Liver (tissue), 3 donors: ENCODE data around the gene DHX9.

Experiments
- ATF3 ChIP-seq: IDR thresholded peaks from 2 replicates; pipeline ENCODE4 v1.6.1; 2016; ENCODE audit warnings: antibody characterized with exemption
- CTCF ChIP-seq: fragments of 150-350 bp; IDR thresholded peaks from 2 replicates; pipeline ENCODE4 v1.5.1; 2017; ENCODE audit warnings: improper control_type of control experiment, low read depth, low read length; ENCODE audit not compliant: missing input control
- EGR1 ChIP-seq, 2 donors: IDR thresholded peaks; 2 replicates each; pipeline ENCODE4 v1.6.1; 2016 to 2018; ENCODE audit warnings: antibody characterized with exemption in 2 of 2, low read depth in 2 of 2
- GABPA ChIP-seq, 2 donors: IDR thresholded peaks in 1 of 2; conservative IDR thresholded peaks in 1 of 2; 2 replicates each; pipeline ENCODE4 v1.6.1; 2016; ENCODE audit warnings: antibody characterized with exemption in 2 of 2, mild to moderate bottlenecking in 1 of 2, moderate library complexity in 1 of 2
- JUND ChIP-seq, 2 donors: IDR thresholded peaks; 2 replicates each; pipeline ENCODE4 v1.6.1; 2016; ENCODE audit warnings: antibody characterized with exemption in 2 of 2
- MAX ChIP-seq: IDR thresholded peaks from 2 replicates; pipeline ENCODE4 v1.6.1; 2016; ENCODE audit warnings: antibody characterized with exemption
- REST ChIP-seq: IDR thresholded peaks from 2 replicates; pipeline ENCODE4 v1.6.1; 2016; ENCODE audit warnings: antibody characterized with exemption, mild to moderate bottlenecking
- RXRA ChIP-seq, 2 donors: IDR thresholded peaks; 2 replicates each; pipeline ENCODE4 v1.6.1; 2017 to 2018; ENCODE audit warnings: antibody characterized with exemption in 2 of 2, mild to moderate bottlenecking in 1 of 2
- SP1 ChIP-seq: IDR thresholded peaks from 2 replicates; pipeline ENCODE4 v1.6.1; 2018; ENCODE audit warnings: antibody characterized with exemption, mild to moderate bottlenecking
- YY1 ChIP-seq: IDR thresholded peaks from 2 replicates; pipeline ENCODE4 v1.6.1; 2016; ENCODE audit warnings: antibody characterized with exemption, mild to moderate bottlenecking
- donor health status: healthy.
- donor health status: healthy.

GRCh38 chr1:182842265-182842664 is 3.1 kb downstream of the DHX9 start:
- TF ChIP-seq GABPA (IDR thresholded peaks at IDR 0.05 in 1 of 2, conservative IDR thresholded peaks at IDR 0.05 in 1 of 2) (no peak), CTCF (no peak), MAX (no peak), REST (no peak), YY1 (no peak), EGR1 (IDR thresholded peaks at IDR 0.05; ENCODE audit: low read depth in 2 of 2) (no peak), JUND (IDR thresholded peaks at IDR 0.05) (no peak), SP1 (no peak), ATF3 (no peak), RXRA (IDR thresholded peaks at IDR 0.05) (no peak)
